GM23338 (cell line): ENCODE measurements around the gene GID4. TPM values are rescaled to one million over a fixed set of nuclear protein-coding genes. Genes with fewer than 3 reads are reported as not detected.

Experiments used
- ATAC-seq: fragments of 200-7000 bp; cut with Tn5 transposase; 3 replicates; pipeline ENCODE4 v1.9.1; 2020
- DNase-seq: peaks from one replicate; pipeline ENCODE4 v3.0.0-alpha.2; 2015; ENCODE audit warnings: low spot score
- H2AFZ ChIP-seq: fragments of 200-600 bp; sonication (generic); 2 replicates; pipeline ENCODE4 v1.8.0; 2016; ENCODE audit warnings: antibody characterized with exemption, mild to moderate bottlenecking, moderate library complexity
- H3F3A ChIP-seq: fragments of 200-600 bp; sonication (generic); replicated peaks from 2 replicates; pipeline ENCODE4 v1.8.0; 2017; ENCODE audit warnings: antibody characterized with exemption, mixed run types, low read depth
- H3K27ac ChIP-seq: fragments of 200-600 bp; sonication (generic); 2 replicates; pipeline ENCODE4 v1.6.1; 2016; ENCODE audit warnings: low read depth
- H3K27me3 ChIP-seq: fragments of 200-600 bp; sonication (generic); 2 replicates; pipeline ENCODE4 v1.8.0; 2016; ENCODE audit warnings: mild to moderate bottlenecking, mixed run types, moderate library complexity; ENCODE audit not compliant: insufficient read depth
- H3K36me3 ChIP-seq: fragments of 200-600 bp; sonication (generic); 2 replicates; pipeline ENCODE4 v1.8.0; 2016; ENCODE audit warnings: mild to moderate bottlenecking; ENCODE audit not compliant: insufficient read depth
- H3K4me1 ChIP-seq: fragments of 200-600 bp; sonication (generic); 2 replicates; pipeline ENCODE4 v1.8.0; 2016; ENCODE audit warnings: mild to moderate bottlenecking, moderate library complexity; ENCODE audit not compliant: insufficient read depth
- H3K4me2 ChIP-seq: fragments of 200-600 bp; sonication (generic); 2 replicates; pipeline ENCODE4 v1.7.1; 2017; ENCODE audit warnings: mixed run types
- H3K4me3 ChIP-seq: fragments of 200-600 bp; sonication (generic); 2 replicates; pipeline ENCODE4 v1.6.1; 2016; ENCODE audit warnings: mixed run types
- H3K79me2 ChIP-seq: fragments of 200-600 bp; sonication (generic); replicated peaks from 2 replicates; pipeline ENCODE4 v1.8.0; 2017; ENCODE audit warnings: mild to moderate bottlenecking; ENCODE audit not compliant: insufficient read depth
- H3K9me2 ChIP-seq: fragments of 200-600 bp; sonication (generic); 2 replicates; pipeline ENCODE4 v1.8.0; 2017; ENCODE audit not compliant: insufficient read depth
- H4K20me1 ChIP-seq: fragments of 200-600 bp; sonication (generic); replicated peaks from 2 replicates; pipeline ENCODE4 v1.8.0; 2017; ENCODE audit warnings: mild to moderate bottlenecking; ENCODE audit not compliant: insufficient read depth
- H3K27ac Mint-ChIP-seq: 2 replicates; pipeline ENCODE4 v1.8.0; 2020; ENCODE audit warnings: inconsistent platforms, mild to moderate bottlenecking, moderate library complexity, mixed read lengths
- H3K27me3 Mint-ChIP-seq: 3 replicates; pipeline ENCODE4 v1.8.0; 2022; ENCODE audit warnings: low read depth, mild to moderate bottlenecking, moderate library complexity, mixed read lengths, inconsistent platforms; ENCODE audit not compliant: insufficient read depth, poor library complexity
- H3K36me3 Mint-ChIP-seq: 3 replicates; pipeline ENCODE4 v1.8.0; 2021; ENCODE audit warnings: low read depth, mild to moderate bottlenecking, inconsistent platforms, moderate library complexity, mixed read lengths
- H3K4me1 Mint-ChIP-seq: 3 replicates; pipeline ENCODE4 v1.8.0; 2020; ENCODE audit warnings: mild to moderate bottlenecking, inconsistent platforms, mixed read lengths
- H3K4me3 Mint-ChIP-seq: 3 replicates; pipeline ENCODE4 v1.8.0; 2021; ENCODE audit warnings: moderate library complexity, mild to moderate bottlenecking, inconsistent platforms, mixed read lengths
- H3K9me3 Mint-ChIP-seq: 3 replicates; pipeline ENCODE4 v1.8.0; 2020; ENCODE audit warnings: moderate library complexity, mild to moderate bottlenecking, inconsistent platforms, mixed read lengths
- CTCF ChIP-seq, 2 experiments: fragments of 200-600 bp in 1 of 2; sonication (generic) in 1 of 2; conservative IDR thresholded peaks; 2 replicates each; pipeline versions ENCODE4 v1.5.1 to v1.6.1; 2016 to 2017; ENCODE audit warnings: antibody characterized with exemption in 2 of 2, low read depth in 2 of 2, mild to moderate bottlenecking in 2 of 2, moderate library complexity in 1 of 2
- EZH2 ChIP-seq: fragments of 200-600 bp; sonication (generic); IDR thresholded peaks from one replicate; pipeline ENCODE4 v1.8.0; 2017; ENCODE audit warnings: antibody characterized with exemption, mild to moderate bottlenecking, low read depth; ENCODE audit not compliant: unreplicated experiment
- EZH2phosphoT487 ChIP-seq: fragments of 200-600 bp; sonication (generic); IDR thresholded peaks from one replicate; pipeline ENCODE4 v1.8.1; 2018; ENCODE audit warnings: antibody characterized with exemption; ENCODE audit not compliant: unreplicated experiment
- STAT1 ChIP-seq: IDR thresholded peaks from one replicate; pipeline ENCODE4 v1.6.1; 2016; ENCODE audit warnings: antibody characterized with exemption; ENCODE audit not compliant: unreplicated experiment
- ZNF331 ChIP-seq: fragments of 250-450 bp; sonication (Bioruptor Pico); IDR thresholded peaks from 2 replicates; pipeline ENCODE4 v1.5.0; 2020; ENCODE audit warnings: low read depth, mild to moderate bottlenecking, moderate library complexity
- ZNF462 ChIP-seq: fragments of 250-450 bp; sonication (Bioruptor Pico); IDR thresholded peaks from 2 replicates; pipeline ENCODE4 v1.5.0; 2020; ENCODE audit warnings: mild to moderate bottlenecking, moderate library complexity
- polyA plus RNA-seq: library from polyadenylated mRNA; unstranded; fragments of >200 nt; fragmentation: Nextera tagmentation; extraction: Ambion mirVana; gene quantifications from 2 replicates; pipeline ENCODE4 v1.2.1, GENCODE V29; 2016
- total RNA-seq: library from RNA; depleted of rRNA; stranded (reverse); fragments of >200 nt; shearing (Covaris generic); gene quantifications from 2 replicates; pipeline ENCODE4 v1.2.3, GENCODE V29; 2014
- TF ChIP-seq, protein P1 (sequence below): IDR thresholded peaks from one replicate; pipeline ENCODE4 v1.6.1; 2018; ENCODE audit warnings: antibody characterized with exemption; ENCODE audit not compliant: unreplicated experiment
- TF ChIP-seq, protein P2 (sequence below): IDR thresholded peaks from 2 replicates; pipeline ENCODE4 v1.6.1; 2016; ENCODE audit warnings: antibody characterized with exemption

Gene GID4
- total and polyA plus RNA-seq, 2 experiments from 2014 or later: 6.3 to 11.2 TPM

- TF ChIP-seq, protein P1, sequence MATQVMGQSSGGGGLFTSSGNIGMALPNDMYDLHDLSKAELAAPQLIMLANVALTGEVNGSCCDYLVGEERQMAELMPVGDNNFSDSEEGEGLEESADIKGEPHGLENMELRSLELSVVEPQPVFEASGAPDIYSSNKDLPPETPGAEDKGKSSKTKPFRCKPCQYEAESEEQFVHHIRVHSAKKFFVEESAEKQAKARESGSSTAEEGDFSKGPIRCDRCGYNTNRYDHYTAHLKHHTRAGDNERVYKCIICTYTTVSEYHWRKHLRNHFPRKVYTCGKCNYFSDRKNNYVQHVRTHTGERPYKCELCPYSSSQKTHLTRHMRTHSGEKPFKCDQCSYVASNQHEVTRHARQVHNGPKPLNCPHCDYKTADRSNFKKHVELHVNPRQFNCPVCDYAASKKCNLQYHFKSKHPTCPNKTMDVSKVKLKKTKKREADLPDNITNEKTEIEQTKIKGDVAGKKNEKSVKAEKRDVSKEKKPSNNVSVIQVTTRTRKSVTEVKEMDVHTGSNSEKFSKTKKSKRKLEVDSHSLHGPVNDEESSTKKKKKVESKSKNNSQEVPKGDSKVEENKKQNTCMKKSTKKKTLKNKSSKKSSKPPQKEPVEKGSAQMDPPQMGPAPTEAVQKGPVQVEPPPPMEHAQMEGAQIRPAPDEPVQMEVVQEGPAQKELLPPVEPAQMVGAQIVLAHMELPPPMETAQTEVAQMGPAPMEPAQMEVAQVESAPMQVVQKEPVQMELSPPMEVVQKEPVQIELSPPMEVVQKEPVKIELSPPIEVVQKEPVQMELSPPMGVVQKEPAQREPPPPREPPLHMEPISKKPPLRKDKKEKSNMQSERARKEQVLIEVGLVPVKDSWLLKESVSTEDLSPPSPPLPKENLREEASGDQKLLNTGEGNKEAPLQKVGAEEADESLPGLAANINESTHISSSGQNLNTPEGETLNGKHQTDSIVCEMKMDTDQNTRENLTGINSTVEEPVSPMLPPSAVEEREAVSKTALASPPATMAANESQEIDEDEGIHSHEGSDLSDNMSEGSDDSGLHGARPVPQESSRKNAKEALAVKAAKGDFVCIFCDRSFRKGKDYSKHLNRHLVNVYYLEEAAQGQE: no peak
- no peak for TF ChIP-seq EZH2
- no peak for TF ChIP-seq STAT1
These were observed 3.8 kb downstream of the GID4 start (continued) for GRCh38 chr17:18042983-18043382.

DNA sequence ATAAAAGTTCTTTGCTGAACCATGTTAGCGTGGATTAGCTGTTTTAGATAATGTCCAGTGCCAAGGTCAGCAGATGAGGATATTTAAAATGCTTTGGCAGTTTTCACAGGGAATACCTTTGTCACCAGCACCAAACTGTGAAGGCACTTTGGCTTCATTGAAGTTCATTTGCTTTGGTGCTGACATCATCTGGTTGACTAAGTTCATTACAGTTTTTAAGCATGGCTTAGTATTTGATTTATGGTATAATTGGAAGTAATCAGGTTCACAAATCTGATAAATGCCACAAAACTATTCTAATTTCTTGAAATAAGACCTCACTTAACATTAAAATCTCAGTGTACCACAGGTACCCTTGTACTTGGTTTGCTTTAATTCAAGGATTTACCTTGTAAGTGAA is 4.3 kb downstream of the GID4 start:
- Histone ChIP-seq H3K79me2 (peaks cover 13% of the 10 kb centered on the region), H4K20me1 (peaks cover 15% of the 10 kb centered on the region), H3K27me3 (no peaks in the 10 kb centered on the region), H3F3A (no peaks in the 10 kb centered on the region), H2AFZ (no peak overlapping the region), H3K4me2 (no peak overlapping the region), H3K36me3 (peaks cover 4% of the 10 kb centered on the region; the same call in 1 of the 2 replicates), H3K4me3 (no peak overlapping the region), H3K9me2 (no peaks in the 10 kb centered on the region), H3K4me1 (peaks cover 3% of the 10 kb centered on the region), H3K27ac (no peak overlapping the region)
- H3K36me3 Mint-ChIP-seq: peaks cover 19% of the 10 kb centered on the region
- ATAC-seq (no peak), DNase-seq (peak; percentile 34)
- no peak overlapping the region for H3K4me3 Mint-ChIP-seq
- TF ChIP-seq, protein P1: no peak
- TF ChIP-seq EZH2phosphoT487 (no peak), ZNF462 (no peak), ZNF331 (no peak), CTCF (conservative IDR thresholded peaks at IDR 0.05; ENCODE audit: low read depth in 2 of 2) (peak; percentile 5 to 41; a peak in 2 of 4 replicates)
- TF ChIP-seq, protein P2, sequence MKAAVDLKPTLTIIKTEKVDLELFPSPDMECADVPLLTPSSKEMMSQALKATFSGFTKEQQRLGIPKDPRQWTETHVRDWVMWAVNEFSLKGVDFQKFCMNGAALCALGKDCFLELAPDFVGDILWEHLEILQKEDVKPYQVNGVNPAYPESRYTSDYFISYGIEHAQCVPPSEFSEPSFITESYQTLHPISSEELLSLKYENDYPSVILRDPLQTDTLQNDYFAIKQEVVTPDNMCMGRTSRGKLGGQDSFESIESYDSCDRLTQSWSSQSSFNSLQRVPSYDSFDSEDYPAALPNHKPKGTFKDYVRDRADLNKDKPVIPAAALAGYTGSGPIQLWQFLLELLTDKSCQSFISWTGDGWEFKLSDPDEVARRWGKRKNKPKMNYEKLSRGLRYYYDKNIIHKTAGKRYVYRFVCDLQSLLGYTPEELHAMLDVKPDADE: no peak
- H3K27ac Mint-ChIP-seq: no peak overlapping the region
- H3K9me3 Mint-ChIP-seq: no peaks in the 10 kb centered on the region; the same call in 2 of the 3 replicates
- H3K4me1 Mint-ChIP-seq: peaks cover 24% of the 10 kb centered on the region
- peaks cover 11% of the 10 kb centered on the region for H3K27me3 Mint-ChIP-seq
